ENCODE data around the gene DNAJC8. TPM values are rescaled to one million over a fixed set of nuclear protein-coding genes. Genes with fewer than 3 reads are reported as not detected.

The DNAJC8 gene
- total and polyA plus RNA-seq, 10 of the 15 experiments (the other 5 are each of a cell fraction or from before 2014, with no cell fraction given), result 91.2 to 296 (median 152) TPM

DNA sequence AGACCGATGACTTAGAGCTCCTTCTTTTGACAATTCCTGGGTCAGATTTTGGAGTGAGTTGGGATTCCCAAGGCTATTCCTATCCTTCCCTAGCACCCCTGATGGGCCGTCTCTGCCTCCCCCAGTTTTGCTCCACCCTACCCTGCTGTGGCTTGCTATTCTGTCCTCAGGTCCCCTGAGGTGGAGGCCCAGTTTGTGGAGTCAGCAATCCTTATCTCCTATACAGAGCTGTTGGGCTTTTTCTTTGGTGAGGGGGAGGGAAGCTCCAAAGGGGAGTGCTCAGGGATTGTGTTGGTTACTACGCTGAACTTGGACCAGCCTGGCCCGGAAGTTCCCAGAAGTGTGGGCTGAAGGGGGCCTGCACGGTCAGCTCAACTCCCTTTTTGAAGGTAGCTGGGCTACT is 34.1 kb upstream of the DNAJC8 start:
- Histone ChIP-seq H3K4me2 (ENCODE audit: control insufficient read depth, insufficient read depth) (no peak overlapping the region), H3K9ac (ENCODE audit: control insufficient read depth, insufficient read depth, low read length) (no peak overlapping the region)
- POLR2A ChIA-PET, result interaction anchor here (0.6 to 0.7 kb wide), 2 partner anchors 337 to 842 kb away, joined by 4 read pairs; no protein-coding TSS in a partner anchor

More for the DNA sequence above, 34.1 kb upstream of the DNAJC8 start:
- intact Hi-C loops (cut with micrococcal nuclease; ENCODE audit: unreplicated experiment) (no loop called here), in situ Hi-C loops (cut with MboI) (no loop called here)
- ChIA-PET CTCF (interaction anchor here (0.5 to 3.0 kb wide), 3 partner anchors 10 to 82 kb away, joined by 3 to 24 read pairs (median 3); no protein-coding TSS in a partner anchor), SMC1A (ENCODE audit: uncharacterized antibody, unreplicated experiment) (interaction anchor here (1.1 to 1.9 kb wide), 3 partner anchors 11 to 88 kb away, joined by 3 to 14 read pairs (median 3); no protein-coding TSS in a partner anchor), RAD21 (ENCODE audit: unreplicated experiment) (interaction anchor here (1.2 kb wide), 1 partner anchor 17 kb away, joined by 6 read pairs; no protein-coding TSS in a partner anchor)
- TF ChIP-seq RBBP5 (conservative IDR thresholded peaks at IDR 0.05) (no peak), POLR2AphosphoS2 (IDR thresholded peaks at IDR 0.05; ENCODE audit: low read depth, low read length) (no peak), NBN (IDR thresholded peaks at IDR 0.05) (no peak), CBFB (IDR thresholded peaks at IDR 0.05; ENCODE audit: low read depth) (no peak), TCF7 (IDR thresholded peaks at IDR 0.05; ENCODE audit: borderline replicate concordance) (no peak), MTA2 (IDR thresholded peaks at IDR 0.05; ENCODE audit: low read depth) (no peak), ATF2 (IDR thresholded peaks at IDR 0.05; ENCODE audit: low read length) (no peak), PAX5 (IDR thresholded peaks at IDR 0.05; ENCODE audit: borderline replicate concordance, low read depth, low read length) (no peak), IKZF2 (IDR thresholded peaks at IDR 0.05) (no peak), RFX5 (IDR thresholded peaks at IDR 0.05; ENCODE audit: low read depth, low read length) (no peak)
- TF ChIP-seq, protein P1, sequence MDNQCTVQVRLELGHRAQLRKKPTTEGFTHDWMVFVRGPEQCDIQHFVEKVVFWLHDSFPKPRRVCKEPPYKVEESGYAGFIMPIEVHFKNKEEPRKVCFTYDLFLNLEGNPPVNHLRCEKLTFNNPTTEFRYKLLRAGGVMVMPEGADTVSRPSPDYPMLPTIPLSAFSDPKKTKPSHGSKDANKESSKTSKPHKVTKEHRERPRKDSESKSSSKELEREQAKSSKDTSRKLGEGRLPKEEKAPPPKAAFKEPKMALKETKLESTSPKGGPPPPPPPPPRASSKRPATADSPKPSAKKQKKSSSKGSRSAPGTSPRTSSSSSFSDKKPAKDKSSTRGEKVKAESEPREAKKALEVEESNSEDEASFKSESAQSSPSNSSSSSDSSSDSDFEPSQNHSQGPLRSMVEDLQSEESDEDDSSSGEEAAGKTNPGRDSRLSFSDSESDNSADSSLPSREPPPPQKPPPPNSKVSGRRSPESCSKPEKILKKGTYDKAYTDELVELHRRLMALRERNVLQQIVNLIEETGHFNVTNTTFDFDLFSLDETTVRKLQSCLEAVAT (IDR thresholded peaks at IDR 0.05), result no peak
- no peak for FAIRE-seq
- no peak overlapping the region for H3K27ac ChIP-seq (ENCODE audit: control insufficient read depth, insufficient read depth)
- no peak for ATAC-seq
- DNase-seq (ENCODE audit: low read depth, low spot score), result no peak
- BruUV-seq (replicated peaks), result no TSS peak
- H2AFZ ChIP-seq (ENCODE audit: control insufficient read depth, low read depth, low read length), result no peak overlapping the region
- no peaks in the 10 kb centered on the region for H3K4me1 ChIP-seq (ENCODE audit: control insufficient read depth, insufficient read depth, low read length)
- WGBS (ENCODE audit: insufficient coverage, insufficient replicate concordance, low lambda C conversion rate, missing lambda C conversion rate), result 57% methylated on average over 5 of the region's 5 CpGs
- H4K20me1 ChIP-seq (ENCODE audit: control insufficient read depth, insufficient read depth), result no peaks in the 10 kb centered on the region
- no peaks in the 10 kb centered on the region for H3K9me3 ChIP-seq (replicated peaks; ENCODE audit: control insufficient read depth, insufficient read depth, low read length)
- no peaks in the 10 kb centered on the region for H3K27me3 ChIP-seq (replicated peaks in 1 of 2; ENCODE audit: control insufficient read depth in 2 of 2, insufficient read depth in 2 of 2, low read length in 1 of 2)
- H3K79me2 ChIP-seq (ENCODE audit: control insufficient read depth, insufficient read depth, low read length), result peaks cover 17% of the 10 kb centered on the region
- H3K36me3 ChIP-seq (ENCODE audit: control insufficient read depth in 2 of 2, insufficient read depth in 2 of 2, low read length in 1 of 2), result no peaks in the 10 kb centered on the region; a peak in 3 of 4 replicates
- no peak overlapping the region for H3K4me3 ChIP-seq

All from GM12878 (cell line).